Activated CD8-positive, alpha-beta memory T cell treated with anti-CD3 and anti-CD28 coated beads, Interleukin-2, amount 50 U/mL, for 1 hour (primary cell): Measurements from ENCODE around the gene DTX2.
"Not testable (repeated sequence)": the region's sequence is repeated elsewhere in the genome, so short reads cannot be mapped to it uniquely, and the experiment has no call there.

Experiments
- DNase-seq: peaks from one replicate; pipeline ENCODE4 v3.0.0-alpha.2; 2020; ENCODE audit errors: extremely low read depth

Gene DTX2

DNA sequence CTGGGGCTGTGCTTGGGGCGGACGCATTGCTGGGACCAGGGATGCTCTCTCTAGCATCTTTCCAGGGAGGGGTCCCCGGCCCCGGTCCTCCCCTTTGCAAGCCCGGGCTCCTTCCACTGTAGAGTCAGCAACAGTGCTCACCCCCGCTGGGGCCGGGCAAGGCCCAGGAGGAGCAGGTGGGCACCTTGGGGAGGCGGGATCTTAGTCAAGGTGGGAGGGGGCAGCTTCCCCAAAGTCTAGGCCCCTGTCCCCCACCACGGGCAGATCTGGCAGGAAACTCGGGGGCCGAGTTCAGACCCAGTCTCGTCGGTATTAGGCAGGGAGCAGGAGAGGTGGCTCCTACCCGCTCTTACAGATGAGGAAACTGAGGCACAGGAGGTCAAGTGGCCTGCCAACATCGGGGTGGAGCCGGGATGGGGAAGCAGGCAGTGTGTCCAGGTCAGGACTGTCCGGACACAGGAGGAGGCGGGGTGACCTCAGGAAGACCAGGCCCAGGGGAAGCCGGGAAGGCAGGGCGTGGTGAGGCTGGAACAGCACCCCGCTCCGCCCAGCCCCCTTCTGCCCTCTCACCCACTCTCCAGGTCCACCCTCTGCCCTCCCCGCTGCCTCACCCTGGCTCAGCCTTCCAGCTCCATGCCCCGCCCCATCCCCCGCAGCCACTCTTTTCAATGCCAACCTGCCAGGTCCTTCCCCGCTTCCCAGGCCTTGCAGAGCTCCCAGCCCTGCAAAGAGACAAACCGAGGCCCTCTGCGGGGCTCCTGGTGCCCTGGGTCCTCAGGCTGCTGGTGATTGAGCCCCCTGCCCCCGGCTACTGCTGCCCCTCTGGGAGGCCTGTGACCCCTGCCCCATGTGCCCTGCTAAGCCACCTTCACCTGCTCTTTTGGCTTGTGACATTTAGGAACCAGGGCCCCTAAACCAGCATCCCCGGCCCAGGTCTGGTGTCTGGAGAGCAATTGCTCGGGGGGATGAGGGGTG lies 50.7 kb downstream of the DTX2 start:
- DNase-seq = not testable (repeated sequence)

DNA sequence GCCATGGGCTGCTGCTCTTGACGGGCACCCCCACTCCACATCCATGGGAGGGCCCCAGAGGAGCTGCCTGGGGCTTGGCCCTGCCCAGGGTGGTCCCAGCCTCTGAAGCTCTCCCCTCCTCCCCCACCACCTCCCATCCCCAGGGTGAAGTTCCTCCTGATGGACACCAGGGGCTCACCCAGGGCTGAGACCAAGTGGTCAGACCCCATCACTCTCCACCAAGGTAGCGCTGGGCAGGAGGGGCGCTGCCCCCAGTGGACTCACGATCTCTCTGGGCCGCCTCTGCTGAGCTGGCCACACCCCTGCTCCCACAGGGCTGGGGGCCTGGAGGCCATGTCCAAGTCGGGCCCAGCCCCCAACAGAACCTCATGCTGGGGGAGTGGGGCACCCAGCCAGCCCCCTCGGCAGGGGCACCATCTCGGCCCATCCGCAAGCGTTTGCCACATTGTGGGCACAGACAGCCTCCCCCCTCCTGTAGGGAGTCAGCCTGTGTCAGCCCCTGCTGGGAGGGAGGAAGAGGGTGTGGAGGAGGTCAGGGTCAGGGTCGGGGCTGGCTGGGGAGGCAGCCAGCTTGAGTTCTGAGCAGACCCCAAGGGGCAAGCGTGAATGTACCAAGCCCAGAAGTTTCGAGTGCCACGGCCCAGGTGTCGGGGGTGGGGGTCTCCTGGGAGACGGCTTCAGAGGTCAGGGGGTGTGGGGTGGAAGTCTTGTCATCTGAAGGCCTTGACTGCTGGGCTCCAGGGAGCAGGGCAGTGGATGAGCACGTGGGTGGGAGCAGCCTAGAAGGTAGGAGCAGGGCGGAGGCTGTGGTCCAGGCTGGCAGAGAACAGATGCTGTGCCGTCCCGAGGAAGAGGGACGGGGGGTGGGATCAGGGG lies 51.7 kb downstream of the DTX2 start:
- DNase-seq = no peak

DNA sequence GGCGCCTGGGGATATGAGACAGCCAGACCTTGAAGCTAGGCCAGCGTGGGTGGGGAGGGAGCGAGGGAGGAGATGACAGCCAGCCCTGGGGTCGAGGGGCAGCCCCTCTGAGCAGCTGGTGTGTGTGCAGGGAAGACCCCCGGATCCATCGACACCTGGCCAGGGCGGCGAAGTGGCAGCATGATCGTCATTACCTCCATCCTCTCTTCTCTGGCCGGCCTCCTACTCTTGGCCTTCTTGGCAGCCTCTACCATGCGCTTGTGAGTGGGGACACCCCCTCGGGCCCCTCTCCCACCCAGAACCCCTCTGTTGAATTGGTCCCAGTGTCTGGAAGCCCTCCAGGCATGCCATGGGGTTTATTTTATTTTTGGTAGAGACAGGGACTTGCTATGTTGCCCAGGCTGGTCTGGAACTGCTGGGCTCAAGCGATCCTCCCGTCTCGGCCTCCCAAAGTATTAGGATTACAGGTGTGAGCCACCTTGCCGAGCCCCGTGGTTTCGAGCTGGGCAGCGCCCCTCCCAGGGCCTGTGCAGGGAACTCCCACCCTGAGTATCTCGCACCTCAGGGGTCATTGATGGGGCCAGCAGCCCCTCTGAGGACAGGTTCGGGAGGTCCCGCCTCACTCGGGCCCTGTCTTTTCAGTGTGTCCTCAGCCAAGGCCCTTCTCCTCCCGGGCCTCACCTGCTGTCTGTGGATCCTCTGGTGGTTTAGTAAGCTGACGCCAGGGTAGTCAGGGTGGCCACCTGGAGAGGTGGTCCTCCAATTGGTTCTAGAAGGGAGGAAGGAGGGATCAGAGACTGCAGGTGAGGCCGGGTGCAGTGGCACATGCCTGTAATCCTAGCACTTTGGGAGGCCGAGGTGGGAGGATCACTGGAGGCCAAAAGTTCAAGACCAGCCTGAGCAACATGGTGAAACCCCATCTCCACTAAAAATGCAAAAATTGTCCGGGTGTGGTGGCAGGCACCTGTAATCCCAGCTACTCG lies 52.6 kb downstream of the DTX2 start:
- DNase-seq = no peak

DNA sequence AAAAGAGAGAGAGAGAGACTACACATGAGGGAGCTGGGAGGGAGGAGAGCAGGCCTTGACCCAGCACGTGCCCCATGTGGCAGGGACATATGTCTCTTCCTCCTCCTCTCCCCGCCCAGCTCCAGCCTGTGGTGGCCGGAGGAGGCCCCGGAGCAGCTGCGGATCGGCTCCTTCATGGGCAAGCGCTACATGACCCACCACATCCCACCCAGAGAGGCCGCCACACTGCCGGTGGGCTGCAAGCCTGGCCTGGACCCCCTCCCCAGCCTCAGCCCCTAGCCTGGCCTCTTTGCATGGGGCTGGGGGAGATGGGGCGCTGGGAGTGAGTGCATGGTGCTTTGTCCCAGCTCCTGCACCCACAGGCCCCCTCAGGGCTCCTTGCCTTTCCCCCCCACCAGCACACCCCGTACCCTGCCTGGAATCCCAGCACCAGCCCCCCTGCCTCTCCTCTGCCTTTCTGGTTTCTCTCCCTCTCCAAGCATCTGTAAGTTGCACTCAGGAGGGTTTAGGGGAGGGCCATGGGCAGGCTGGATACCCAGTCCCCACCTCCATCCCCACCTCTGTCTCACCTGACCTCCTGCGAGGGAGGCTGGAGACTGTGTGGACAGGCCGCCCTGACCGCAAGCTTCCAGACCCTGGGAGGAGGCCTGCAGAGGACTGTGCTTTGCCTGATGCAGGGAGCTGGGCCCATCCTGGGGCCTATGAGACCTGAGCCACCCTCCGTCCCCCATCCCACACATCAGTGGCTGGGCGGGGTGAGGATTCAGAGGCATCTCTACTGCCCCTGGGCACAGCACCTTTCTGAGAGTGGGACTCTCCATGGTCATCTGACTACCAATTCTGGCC lies 53.6 kb downstream of the DTX2 start:
- no peak for DNase-seq

DNA sequence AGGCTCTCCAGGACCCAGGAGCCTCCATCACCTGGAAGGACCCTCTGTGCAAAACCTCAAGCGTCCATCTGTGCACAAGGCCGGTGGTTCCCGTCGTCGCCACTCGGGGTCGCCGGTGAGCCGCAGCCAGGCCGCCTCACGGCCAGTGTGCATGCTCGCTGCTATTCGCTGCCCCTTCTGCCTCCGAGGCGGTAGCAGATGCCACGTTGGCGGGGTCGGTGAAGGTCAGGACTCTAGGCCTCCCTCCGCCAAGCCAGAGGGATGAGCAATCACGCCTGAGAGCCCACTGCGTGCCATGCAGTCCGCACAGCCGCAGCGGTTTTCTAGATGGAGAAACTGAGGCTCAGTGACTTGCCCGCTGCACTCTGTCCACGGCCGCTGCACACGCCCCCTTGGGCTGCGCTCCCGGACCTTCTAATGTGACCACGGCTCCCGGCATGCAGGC lies 54.5 kb downstream of the DTX2 start:
- no peak for DNase-seq

DNA sequence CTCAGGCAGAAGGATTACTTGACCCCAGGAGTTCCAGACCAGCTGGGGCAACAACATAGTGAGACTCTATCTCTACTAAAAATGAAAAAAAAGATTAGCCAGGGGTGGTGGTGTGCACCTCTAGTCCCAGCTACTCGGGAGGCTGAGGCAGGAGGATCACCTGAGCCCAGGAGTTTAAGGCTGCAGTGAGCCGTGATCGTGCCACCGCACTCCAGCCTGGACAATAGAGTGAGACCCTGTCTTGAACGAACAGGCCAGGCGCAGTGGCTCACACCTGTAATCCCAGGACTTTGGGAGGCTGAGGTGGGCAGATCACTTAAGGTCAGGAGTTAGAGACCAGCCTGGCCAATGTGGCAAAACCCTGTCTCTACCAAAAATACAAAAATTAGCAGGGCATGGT lies 55.4 kb downstream of the DTX2 start:
- DNase-seq = not testable (repeated sequence)

DNA sequence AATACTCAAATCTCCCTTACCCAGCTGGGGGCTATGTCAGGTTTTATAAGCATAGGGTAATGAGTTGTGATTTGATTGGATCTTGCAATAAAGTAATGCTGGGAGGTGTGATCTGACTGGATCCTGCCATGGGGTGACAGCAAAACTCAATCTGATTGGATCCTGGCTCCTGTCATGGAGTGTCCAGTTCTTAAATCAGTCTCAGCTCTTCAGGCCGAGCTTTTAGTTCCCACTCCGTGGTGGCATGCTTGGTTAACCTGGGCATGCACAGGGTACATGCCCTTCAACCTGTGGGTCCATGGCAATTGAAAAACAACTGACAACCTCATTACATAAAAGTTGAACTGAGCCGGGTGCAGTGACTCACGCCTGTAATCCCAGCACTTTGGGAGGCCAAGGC lies 64.7 kb downstream of the DTX2 start:
- DNase-seq = not testable (repeated sequence)

DNA sequence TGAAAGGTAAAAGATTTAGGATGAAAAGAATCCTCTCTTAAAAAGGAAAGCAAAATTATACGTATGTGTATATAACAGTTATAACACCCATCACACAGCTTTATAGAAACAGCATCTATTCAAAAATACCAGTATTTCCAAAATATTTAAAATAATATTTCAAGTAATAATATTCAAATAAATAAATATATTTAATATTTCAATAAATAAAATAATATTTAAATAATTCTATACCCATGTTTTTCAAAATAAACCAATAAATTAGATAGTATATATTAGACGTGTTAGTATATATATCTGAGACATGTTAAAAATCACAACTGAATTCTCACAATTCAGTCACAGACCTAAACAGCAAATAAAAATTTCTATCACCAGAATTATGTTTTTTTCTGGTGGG lies 70.1 kb downstream of the DTX2 start:
- not testable (repeated sequence) for DNase-seq

DNA sequence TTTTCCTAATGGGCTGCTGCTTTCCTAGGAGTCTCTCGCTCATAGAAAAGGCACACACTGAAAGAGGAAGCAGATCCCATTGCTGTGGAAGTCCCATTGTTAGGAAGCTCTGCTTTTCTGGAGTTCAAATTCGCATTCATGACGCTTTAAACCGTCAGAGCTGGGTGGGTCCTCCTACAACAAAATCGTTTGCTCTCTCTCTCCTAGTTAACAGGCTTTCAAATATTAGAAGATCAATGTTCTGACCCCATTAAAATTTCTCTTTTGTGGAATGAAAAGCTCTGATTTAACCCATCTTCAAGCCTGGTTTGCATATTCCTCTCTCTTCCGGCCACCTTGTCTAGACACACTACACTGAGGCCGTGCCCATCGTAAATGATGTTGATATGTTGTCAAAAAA lies 81.7 kb downstream of the DTX2 start, which contains the start of gene SPDYE16:
TSS of gene SPDYE16 (minus strand) at position 101 of the 400 bp plus-strand sequence. CDS start 1,838 bp downstream, outside the sequence.
- not testable (repeated sequence) for DNase-seq

DNA sequence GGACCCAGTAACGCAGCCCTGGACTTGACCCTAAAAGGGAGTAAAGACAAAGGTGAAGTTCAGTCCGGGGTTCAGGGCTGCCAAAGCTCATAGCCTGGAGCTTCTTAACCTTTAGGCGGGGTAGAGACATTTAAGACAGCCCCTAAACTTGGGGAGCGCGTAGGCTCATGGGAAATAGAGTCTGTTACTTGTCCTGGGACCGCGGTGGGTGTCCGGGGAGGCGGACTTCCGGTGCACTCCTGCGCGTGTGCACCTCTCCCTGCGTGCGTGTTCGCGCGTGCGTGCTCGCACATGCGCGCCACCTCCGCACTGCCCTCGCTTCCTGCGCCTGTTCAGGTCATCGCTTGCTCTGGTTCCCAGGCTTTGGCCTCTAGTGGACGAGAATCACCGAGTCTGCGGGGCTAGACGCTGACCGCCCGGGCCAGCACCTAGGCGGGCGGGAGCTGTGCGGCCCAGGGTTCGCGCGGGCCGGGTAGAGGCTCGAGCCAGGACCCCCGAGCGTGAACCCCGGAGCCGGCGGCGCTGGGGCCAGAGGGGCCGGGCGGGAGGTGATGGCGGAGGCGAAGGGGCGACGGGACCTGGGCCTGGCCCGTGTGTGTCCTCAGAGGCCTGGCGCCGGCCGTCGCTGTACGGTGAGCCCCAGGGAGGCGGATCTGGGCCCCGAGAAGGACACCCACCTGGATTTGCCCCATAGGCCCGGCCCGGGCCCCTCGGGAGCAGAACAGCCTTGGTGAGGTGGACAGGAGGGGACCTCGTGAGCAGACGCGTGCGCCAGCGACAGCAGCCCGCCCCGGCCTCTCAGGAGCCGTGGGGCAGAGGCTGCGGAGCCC lies 87.7 kb downstream of the DTX2 start:
- peak; percentile 65 for DNase-seq

DNA sequence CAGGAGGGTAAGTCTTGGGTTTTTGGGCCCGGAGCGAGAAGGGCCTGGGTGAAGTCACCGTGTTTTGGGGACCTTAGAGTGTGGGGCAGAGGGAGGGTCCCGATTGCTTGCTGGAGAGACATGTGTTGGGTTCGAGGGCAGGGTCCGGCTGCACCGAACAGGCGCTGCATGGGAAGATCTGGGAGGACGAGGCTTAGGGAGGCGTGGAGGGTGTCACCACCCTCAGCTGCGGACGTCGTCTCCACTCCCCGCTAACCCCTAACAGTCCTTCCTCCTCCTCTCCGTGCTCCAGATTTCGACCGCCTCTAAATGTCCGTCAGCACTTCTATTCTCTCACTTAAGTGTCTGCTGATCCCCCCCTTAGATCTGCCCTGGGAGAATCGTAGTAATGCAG lies 88.3 kb downstream of the DTX2 start:
- DNase-seq = not testable (repeated sequence)

DNA sequence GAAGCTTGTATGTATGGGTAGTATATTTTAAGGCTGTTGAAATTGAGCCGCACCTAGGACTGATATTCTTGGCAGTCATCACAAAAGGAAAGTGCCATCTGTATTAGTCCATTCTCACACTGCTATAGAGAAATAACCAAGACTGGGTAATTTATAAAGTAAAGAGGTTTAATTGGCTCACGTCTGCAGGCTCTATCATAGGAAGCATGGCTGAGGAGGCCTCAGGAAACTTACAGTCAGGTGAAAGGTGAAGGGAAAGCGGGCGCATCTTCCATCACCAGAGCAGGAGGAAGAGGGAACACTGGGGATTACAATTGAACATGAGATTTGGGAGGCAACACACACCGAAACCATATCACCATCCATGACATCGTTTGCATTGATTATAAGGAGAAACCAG lies 90.5 kb downstream of the DTX2 start:
- DNase-seq = not testable (repeated sequence)
